Stimulated activated CD8-positive, alpha-beta memory T cell treated with anti-CD3 and anti-CD28 coated beads, Interleukin-4, amount 100 ng/mL, for 24 hours (primary cell): ENCODE measurements around the gene UST.

ENCODE experiments used
- DNase-seq: peaks from one replicate; pipeline ENCODE4 v3.0.0-alpha.2; 2020; ENCODE audit warnings: low read depth

The UST gene

GRCh38 chr6:148803979-148804378 is 57.1 kb downstream of the UST start:
- no peak for DNase-seq

- DNase-seq, result no peak
Measured at GRCh38 chr6:148805777-148806176, 58.9 kb downstream of the UST start.

- DNase-seq, result no peak
Measured at GRCh38 chr6:148807784-148808183, 61.0 kb downstream of the UST start.

- DNase-seq, result no peak
Measured at GRCh38 chr6:148808786-148809304, 62.0 kb downstream of the UST start.

GRCh38 chr6:148811459-148811858 is 64.6 kb downstream of the UST start:
- no peak for DNase-seq

GRCh38 chr6:148814082-148814790 is 67.4 kb downstream of the UST start:
- no peak for DNase-seq

- no peak for DNase-seq
Measured at GRCh38 chr6:148814869-148815268, 68.0 kb downstream of the UST start.

- no peak for DNase-seq
Measured at GRCh38 chr6:148816117-148816516, 69.3 kb downstream of the UST start.

GRCh38 chr6:148817689-148818088 is 70.9 kb downstream of the UST start:
- DNase-seq, result no peak

GRCh38 chr6:148818939-148819575 is 72.2 kb downstream of the UST start:
- DNase-seq, result no peak

GRCh38 chr6:148819852-148820251 is 73.0 kb downstream of the UST start:
- no peak for DNase-seq

GRCh38 chr6:148822819-148823218 is 76.0 kb downstream of the UST start:
- DNase-seq, result no peak

- DNase-seq, result no peak
Measured at GRCh38 chr6:148824291-148824690, 77.5 kb downstream of the UST start.

GRCh38 chr6:148824960-148825359 is 78.1 kb downstream of the UST start:
- no peak for DNase-seq

GRCh38 chr6:148825492-148825891 is 78.7 kb downstream of the UST start:
- no peak for DNase-seq

GRCh38 chr6:148827416-148828045 is 80.7 kb downstream of the UST start:
- DNase-seq, result no peak

- no peak for DNase-seq
Measured at GRCh38 chr6:148828047-148828446, 81.2 kb downstream of the UST start.

GRCh38 chr6:148829415-148830101 is 82.7 kb downstream of the UST start:
- no peak for DNase-seq

- no peak for DNase-seq
Measured at GRCh38 chr6:148830614-148831013, 83.8 kb downstream of the UST start.

- no peak for DNase-seq
Measured at GRCh38 chr6:148831064-148831463, 84.2 kb downstream of the UST start.

GRCh38 chr6:148831531-148831930 is 84.7 kb downstream of the UST start:
- DNase-seq, result no peak

GRCh38 chr6:148835920-148836441 is 89.2 kb downstream of the UST start:
- no peak for DNase-seq
